NCI-H524 (cell line): Measurements from ENCODE around the gene LRMDA.
A peak's percentile ranks its signal among the peaks of the same experiment; 100 is the strongest.

Experiments used
- DNase-seq, 2 experiments: peaks; one replicate each; lab custom pipeline; 2025; lab: John Stamatoyannopoulos, UW

The LRMDA gene

DNA sequence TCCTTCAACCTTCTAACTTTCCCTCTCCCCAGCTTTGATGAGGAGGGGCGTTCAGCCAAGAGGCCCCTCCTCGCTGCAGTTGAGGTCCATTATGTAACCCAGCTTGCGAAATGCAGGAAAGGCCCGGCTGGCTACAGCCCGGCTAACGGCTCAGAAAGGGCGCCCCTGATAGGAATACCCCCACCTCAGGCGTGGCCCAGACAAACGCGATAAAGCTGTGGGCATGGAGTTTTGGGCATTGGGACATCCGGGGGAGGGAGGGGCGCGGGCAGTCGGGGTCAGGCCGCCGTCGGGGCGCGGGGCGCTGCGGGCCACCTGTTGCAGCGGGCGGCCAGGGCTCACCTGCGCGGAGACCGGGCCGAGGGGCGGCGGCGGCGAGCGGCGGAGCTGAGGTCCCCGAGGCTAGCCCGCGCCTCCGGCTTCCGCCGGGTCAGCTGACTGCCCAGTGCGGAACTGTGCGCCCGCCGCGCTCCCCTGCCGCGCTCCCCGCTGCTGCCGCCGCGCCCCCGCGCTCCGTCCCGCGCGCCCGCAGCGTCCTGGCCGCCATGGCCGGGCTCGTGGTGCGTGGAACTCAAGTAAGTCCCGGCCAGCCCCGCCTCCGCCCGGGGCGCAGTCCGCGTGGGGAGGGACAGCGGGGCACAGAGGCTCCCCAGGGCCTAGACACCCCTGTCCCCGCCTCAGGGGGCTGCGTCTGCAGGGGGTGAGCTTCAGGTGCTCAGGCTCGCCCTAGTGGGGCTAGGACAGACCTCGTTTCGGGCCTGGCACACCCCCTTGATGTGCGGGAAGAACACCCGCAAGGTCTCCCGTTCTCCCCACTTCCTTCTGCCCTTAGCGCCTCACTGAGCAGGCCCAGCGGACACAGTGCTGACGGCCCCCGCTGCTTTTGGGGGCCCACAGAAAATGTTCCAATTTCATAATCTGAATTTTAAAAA lies at the start of gene LRMDA:
TSS of gene LRMDA (plus strand) at position 445 of the 932 bp plus-strand sequence.
- no peak for DNase-seq

DNA sequence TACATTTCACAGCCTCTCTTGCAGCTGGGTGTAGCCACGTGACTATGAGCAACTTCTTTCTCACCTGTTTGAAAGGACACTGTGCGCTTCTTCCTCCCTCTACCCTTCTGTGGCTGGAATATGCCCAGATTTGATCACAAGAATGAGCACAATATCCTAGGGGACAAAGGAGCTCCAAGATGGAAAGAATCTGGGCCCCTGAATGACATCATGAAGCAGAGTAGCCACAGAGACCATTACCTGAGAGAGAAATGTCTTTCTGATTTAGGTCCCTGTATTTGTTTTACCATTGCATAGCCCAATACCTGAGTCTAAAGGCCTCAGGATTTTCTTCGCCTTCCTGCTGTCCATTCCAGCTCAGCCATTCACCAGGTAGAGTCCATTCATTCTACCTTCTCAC lies 45.3 kb upstream of the LRMDA start:
- DNase-seq, result no peak

DNA sequence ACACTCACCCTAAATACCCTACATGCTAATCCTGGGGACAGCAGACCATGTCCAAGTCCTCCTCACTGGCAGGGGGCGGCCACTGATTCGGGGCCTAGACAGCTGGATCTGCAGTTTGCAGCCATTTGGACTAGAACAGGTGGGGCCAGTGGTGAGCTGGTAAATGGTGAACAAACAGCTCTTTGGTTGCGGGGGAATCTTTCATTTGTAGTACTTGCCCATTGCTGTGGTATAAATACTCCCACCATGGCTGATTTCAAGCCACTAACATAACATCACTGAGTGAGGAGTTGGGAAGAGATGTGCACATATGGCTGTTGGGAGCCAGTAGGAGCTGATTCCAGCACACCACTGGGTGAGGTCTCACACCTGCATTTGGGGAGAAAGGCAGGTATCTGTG lies 43.3 kb upstream of the LRMDA start:
- no peak for DNase-seq

- DNase-seq, result no peak
Measured at GRCh38 chr10:75390178-75390577, 41.2 kb upstream of the LRMDA start.

DNA sequence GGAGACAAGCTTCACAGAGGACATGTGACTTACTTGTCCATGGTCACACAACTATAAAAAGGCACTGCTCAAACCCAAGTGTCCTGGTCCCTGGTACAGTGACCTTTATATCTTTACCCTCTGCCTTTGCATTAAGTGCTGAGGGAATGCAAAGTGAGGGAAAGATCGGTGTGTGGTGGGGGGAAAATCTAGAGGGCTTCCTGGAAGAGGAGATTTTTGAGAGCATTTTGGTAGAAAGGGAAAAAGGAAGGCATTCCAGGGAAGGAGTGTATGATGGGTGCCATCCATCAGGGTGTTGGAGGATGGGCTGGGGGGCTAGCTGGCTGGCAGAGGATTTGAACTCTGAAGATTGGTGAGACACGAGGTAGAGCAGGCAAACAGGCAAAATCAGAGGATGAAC lies 39.2 kb upstream of the LRMDA start:
- DNase-seq, result no peak

DNA sequence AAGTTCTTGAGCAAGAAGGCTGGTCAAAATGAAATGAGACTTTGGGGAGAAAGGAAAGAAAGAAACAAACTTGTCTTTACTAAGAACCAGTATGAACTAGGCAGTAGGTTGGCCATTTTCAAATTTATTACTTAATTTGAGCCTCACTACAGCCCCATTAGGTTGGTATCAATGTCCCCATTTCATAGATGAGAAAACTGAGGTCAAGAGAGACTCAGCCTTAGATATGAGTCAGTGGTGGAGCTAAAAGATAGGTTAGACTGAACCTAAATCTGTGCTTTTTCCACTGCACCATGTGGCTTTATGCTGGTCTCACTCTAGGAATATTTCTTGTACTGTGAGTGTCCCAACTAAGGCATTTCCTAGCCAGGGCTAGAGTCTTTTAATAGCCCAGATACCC lies 38.7 kb upstream of the LRMDA start:
- no peak for DNase-seq

GRCh38 chr10:75394221-75394620 lies 37.2 kb upstream of the LRMDA start:
- DNase-seq, result no peak

- no peak for DNase-seq
Measured at GRCh38 chr10:75395066-75395931, 36.1 kb upstream of the LRMDA start.

GRCh38 chr10:75395932-75396630 lies 35.3 kb upstream of the LRMDA start:
- DNase-seq, result no peak

DNA sequence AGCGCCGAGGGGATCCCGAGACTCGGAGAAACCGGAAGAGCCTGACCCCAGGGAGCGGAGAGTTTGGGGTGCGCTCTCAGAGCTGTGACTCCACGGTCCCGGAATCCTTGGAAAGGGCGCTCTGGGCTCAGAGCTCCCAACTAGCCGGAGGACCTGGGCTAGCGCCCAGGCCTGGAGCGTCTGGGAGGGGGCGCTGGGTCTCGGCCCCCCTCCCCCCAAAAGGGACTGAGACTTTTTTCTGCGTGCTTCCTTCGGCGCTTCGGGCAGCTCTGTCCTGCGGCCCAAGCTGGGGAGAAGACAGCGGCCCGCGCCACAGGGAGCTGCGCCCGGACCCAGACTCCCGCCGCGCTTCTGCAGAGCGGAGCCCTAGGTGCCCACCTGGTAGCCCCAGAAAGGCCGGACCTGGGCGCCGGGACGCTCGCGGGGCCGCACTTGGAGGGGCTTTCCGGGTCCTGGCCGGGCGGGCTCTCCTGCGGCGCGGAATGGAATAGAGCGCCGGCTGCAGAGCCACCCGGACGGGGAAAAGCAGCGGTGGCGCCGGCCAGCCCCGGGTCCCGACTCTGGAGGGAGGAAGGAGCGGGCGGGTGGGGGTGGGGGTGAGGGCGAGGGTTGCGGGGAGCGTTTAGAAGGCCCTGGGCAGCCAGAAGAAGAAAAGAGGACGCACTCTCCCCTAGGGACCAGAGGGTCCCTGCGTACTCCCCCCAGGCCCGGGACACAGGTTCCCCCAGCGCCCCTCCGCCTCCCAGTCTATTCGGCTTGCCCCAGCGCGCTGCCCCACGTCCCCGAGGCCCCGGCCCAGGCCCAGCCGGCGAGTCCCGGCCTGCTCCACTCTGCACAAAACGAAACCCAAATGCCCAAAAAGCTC lies 34.6 kb upstream of the LRMDA start:
- no peak for DNase-seq

DNA sequence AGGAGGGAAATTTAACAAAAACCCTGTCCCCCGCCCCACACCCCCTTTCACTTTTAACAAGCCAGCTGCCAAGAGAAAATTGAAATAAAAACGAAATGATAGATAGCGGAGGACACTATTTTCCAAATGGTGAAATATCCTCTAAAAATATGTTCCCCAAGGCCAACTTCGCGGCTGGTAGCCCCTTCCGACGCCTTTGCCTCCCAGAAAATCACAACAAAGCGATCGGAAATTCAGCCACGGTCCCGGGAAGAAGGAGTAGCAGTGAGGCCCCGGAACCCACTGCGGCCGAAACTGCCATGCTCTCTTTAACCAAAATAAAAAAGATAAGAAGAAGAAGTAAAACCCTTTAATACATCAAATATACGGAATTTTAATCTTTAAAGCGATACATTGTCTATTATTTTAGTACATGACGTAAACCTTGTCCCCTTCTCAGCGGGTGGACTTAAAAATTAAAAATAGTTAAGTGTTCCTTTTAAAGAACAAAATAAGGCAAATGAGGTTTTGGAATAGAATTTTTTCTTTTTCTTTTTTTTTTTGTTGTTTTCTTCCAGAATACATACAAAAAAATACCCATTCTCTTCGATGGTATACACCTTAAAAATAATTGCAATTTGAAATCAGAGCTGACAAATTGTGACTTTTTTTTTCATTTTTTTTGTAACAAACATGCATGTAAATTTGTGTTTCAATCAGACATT lies 33.8 kb upstream of the LRMDA start:
- no peak for DNase-seq

- no peak for DNase-seq
Measured at GRCh38 chr10:75398200-75398691, 33.2 kb upstream of the LRMDA start.

GRCh38 chr10:75398692-75399460 lies 32.5 kb upstream of the LRMDA start:
- DNase-seq, result no peak

GRCh38 chr10:75399461-75400162 lies 31.8 kb upstream of the LRMDA start:
- DNase-seq, result peak in 1 of 2 experiments; percentile 32

DNA sequence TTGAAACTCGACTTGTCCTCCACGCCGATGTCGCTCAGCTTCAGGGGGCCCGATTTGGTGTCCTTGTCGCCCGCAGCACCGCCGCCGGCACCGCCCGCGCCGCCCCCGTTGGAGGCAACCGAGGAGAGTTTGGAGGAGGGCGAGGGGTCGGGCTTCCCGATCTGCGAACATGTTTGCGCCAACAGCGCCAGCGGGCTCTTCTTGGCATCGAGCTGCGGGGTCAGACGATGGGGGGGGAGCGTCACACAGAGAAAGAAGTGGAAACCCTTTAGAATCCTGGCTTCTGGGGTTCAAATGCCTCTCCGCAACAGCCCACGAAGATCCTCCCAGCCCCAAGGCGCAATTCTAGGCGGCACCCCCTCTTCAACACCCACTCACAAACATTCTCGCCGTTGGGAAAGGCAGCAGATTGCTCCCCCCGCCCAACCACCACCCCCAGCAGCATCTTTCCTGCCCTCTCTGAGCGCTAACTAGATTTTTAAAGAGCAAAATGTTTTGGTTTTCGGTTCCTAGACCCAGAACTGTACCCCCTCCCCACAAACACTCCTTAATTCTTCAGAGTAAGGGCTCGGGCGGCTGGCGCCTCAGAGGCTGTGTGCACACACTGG lies 31.2 kb upstream of the LRMDA start:
- DNase-seq, result peak; percentile 9 to 32

GRCh38 chr10:75400771-75401568 lies 30.5 kb upstream of the LRMDA start:
- peak; percentile 8 to 39 for DNase-seq

GRCh38 chr10:75401569-75402485 lies 29.6 kb upstream of the LRMDA start, which contains the start of gene ZNF503:
Gene ZNF503, minus strand, starts transcription at chr10:75401764. Its CDS starts 345 bp downstream, at chr10:75401419.
- peak; percentile 80 to 87 for DNase-seq
